Calu3 (cell line): Measurements from ENCODE around the gene KMT2C. TPM values are rescaled to one million over a fixed set of nuclear protein-coding genes. Genes with fewer than 3 reads are reported as not detected.
"Not testable (repeated sequence)": the region's sequence is repeated elsewhere in the genome, so short reads cannot be mapped to it uniquely, and the experiment has no call there.

Source experiments
- BruUV-seq: library from RNA; stranded (reverse); fragments of 400-500 nt; replicated peaks from 2 replicates; lab custom pipeline; 2021; lab: Mats Ljungman, UMichigan
- CTCF ChIA-PET: fragments of 300-600 bp; sonication (Branson Sonifier 250); formaldehyde crosslinking; loops from one replicate; lab custom pipeline; 2022; ENCODE audit warnings: antibody characterized with exemption; lab: Charles Lee
- DNase-seq: peaks from one replicate; pipeline ENCODE4 v3.0.0; 2022
- H3K27ac Mint-ChIP-seq: one replicate; pipeline ENCODE4 v1.8.0; 2022; ENCODE audit warnings: mixed read lengths; ENCODE audit not compliant: unreplicated experiment
- H3K27me3 Mint-ChIP-seq: one replicate; pipeline ENCODE4 v1.8.0; 2022; ENCODE audit warnings: mixed read lengths; ENCODE audit not compliant: unreplicated experiment
- H3K36me3 Mint-ChIP-seq: one replicate; pipeline ENCODE4 v1.8.0; 2022; ENCODE audit warnings: mild to moderate bottlenecking, moderate library complexity, mixed read lengths; ENCODE audit not compliant: insufficient read depth, unreplicated experiment
- H3K4me1 Mint-ChIP-seq: one replicate; pipeline ENCODE4 v1.8.0; 2022; ENCODE audit warnings: mild to moderate bottlenecking, low read depth, mixed read lengths; ENCODE audit not compliant: unreplicated experiment
- H3K4me3 Mint-ChIP-seq: one replicate; pipeline ENCODE4 v1.8.0; 2022; ENCODE audit warnings: mild to moderate bottlenecking, low read depth, moderate library complexity, mixed read lengths; ENCODE audit not compliant: unreplicated experiment
- H3K9me3 Mint-ChIP-seq: one replicate; pipeline ENCODE4 v1.8.0; 2022; ENCODE audit warnings: low read depth, mixed read lengths; ENCODE audit not compliant: unreplicated experiment
- CTCF ChIP-seq: fragments of 200-600 bp; IDR thresholded peaks from one replicate; pipeline ENCODE4 v1.8.0; 2022; ENCODE audit warnings: antibody characterized with exemption; ENCODE audit not compliant: unreplicated experiment
- intact Hi-C: fragments of 100-400 bp; cut with micrococcal nuclease; formaldehyde crosslinking; loops from one replicate; pipeline ENCODE4 v1.10.0; 2022; ENCODE audit not compliant: unreplicated experiment
- total RNA-seq: library from RNA; stranded (reverse); gene quantifications from 2 replicates; pipeline ENCODE4 v1.2.3, GENCODE V29; 2022

Gene KMT2C
- total RNA-seq, 1 experiment from 2014 or later = 73.4 TPM

- TF ChIP-seq CTCF = no peak
- DNase-seq = no peak
- Mint-ChIP-seq H3K9me3 (peaks cover 7% of the 10 kb centered on the region), H3K27me3 (no peaks in the 10 kb centered on the region), H3K4me3 (no peak overlapping the region), H3K27ac (no peak overlapping the region), H3K4me1 (peaks cover 9% of the 10 kb centered on the region), H3K36me3 (no peaks in the 10 kb centered on the region)
- no TSS peak for BruUV-seq
- intact Hi-C loops = no loop called here
- CTCF ChIA-PET = no interaction called here
These were observed 16.1 kb downstream of the KMT2C start for GRCh38 chr7:152419473-152420429.

GRCh38 chr7:152414779-152415178, 21.0 kb downstream of the KMT2C start:
- CTCF ChIA-PET = interaction anchor here (0.6 to 0.7 kb wide), 2 partner anchors 21 to 199 kb away, joined by 3 read pairs; no protein-coding TSS in a partner anchor
- peaks cover 4% of the 10 kb centered on the region for H3K4me1 Mint-ChIP-seq

GRCh38 chr7:152411389-152411788, 24.4 kb downstream of the KMT2C start:
- Mint-ChIP-seq H3K27me3 (no peaks in the 10 kb centered on the region), H3K4me3 (no peak overlapping the region), H3K9me3 (no peaks in the 10 kb centered on the region), H3K4me1 (no peaks in the 10 kb centered on the region), H3K36me3 (no peaks in the 10 kb centered on the region), H3K27ac (no peak overlapping the region)
- no peak for DNase-seq
- no TSS peak for BruUV-seq
- CTCF ChIA-PET = no interaction called here
- intact Hi-C loops = no loop called here
- no peak for TF ChIP-seq CTCF

More at GRCh38 chr7:152414779-152415178, 21.0 kb downstream of the KMT2C start:
- TF ChIP-seq CTCF = no peak
- Mint-ChIP-seq H3K27me3 (no peaks in the 10 kb centered on the region), H3K9me3 (no peaks in the 10 kb centered on the region), H3K4me3 (no peak overlapping the region), H3K27ac (no peak overlapping the region), H3K36me3 (no peaks in the 10 kb centered on the region)
- no TSS peak for BruUV-seq
- no peak for DNase-seq
- intact Hi-C loops = no loop called here

- no TSS peak for BruUV-seq
- H3K36me3 Mint-ChIP-seq = no peaks in the 10 kb centered on the region
- no peaks in the 10 kb centered on the region for H3K4me1 Mint-ChIP-seq
- DNase-seq = no peak
- intact Hi-C loops = no loop called here
- CTCF ChIA-PET = no interaction called here
- no peak overlapping the region for H3K4me3 Mint-ChIP-seq
- TF ChIP-seq CTCF = no peak
- H3K27me3 Mint-ChIP-seq = no peaks in the 10 kb centered on the region
- no peaks in the 10 kb centered on the region for H3K9me3 Mint-ChIP-seq
- H3K27ac Mint-ChIP-seq = no peak overlapping the region
These were observed 29.3 kb downstream of the KMT2C start for GRCh38 chr7:152406491-152406890.

GRCh38 chr7:152406030-152406429, 29.8 kb downstream of the KMT2C start:
- CTCF ChIA-PET, intact Hi-C loops, H3K9me3 Mint-ChIP-seq, H3K4me1 Mint-ChIP-seq, H3K36me3 Mint-ChIP-seq, H3K4me3 Mint-ChIP-seq, BruUV-seq, H3K27me3 Mint-ChIP-seq, H3K27ac Mint-ChIP-seq, DNase-seq: not testable (repeated sequence)
